ENCODE results near the gene ART1. TPM values are rescaled to one million over a fixed set of nuclear protein-coding genes. Genes with fewer than 3 reads are reported as not detected.

Gene ART1
- total RNA-seq, 1 experiment from 2014 or later = not detected

GRCh38 chr11:3631331-3631730, 13.6 kb upstream of the ART1 start:
- H2BK15ac ChIP-seq (ENCODE audit: low read depth, low read length) = no peak overlapping the region
- H3K27ac Mint-ChIP-seq = 0 out of 7 replicates have a peak overlapping the region, but pooled peaks of 1 of the 3 experiments have one; percentile 39
- no peak overlapping the region for H3K4me3 Mint-ChIP-seq
- no peaks in the 10 kb centered on the region for H3K27me3 ChIP-seq (ENCODE audit: insufficient read depth, low read length)
- H4K5ac ChIP-seq (ENCODE audit: insufficient read length, low read depth, low read length) = no peak overlapping the region
- no peak overlapping the region for H3K9ac ChIP-seq (ENCODE audit: extremely low read depth, insufficient read length, low read length)
- H3K4me1 ChIP-seq (ENCODE audit: insufficient read depth, low read length) = no peaks in the 10 kb centered on the region
- H2BK5ac ChIP-seq (ENCODE audit: insufficient read length, low read length) = no peak overlapping the region
- no peaks in the 10 kb centered on the region for H3K23me2 ChIP-seq (ENCODE audit: insufficient read length, low read depth, low read length, poor library complexity, severe bottlenecking)
- H3K14ac ChIP-seq (ENCODE audit: insufficient read depth, low read length) = no peak overlapping the region
- H3K4me2 ChIP-seq (ENCODE audit: insufficient read depth, insufficient read length, low read length) = no peak overlapping the region
- no peaks in the 10 kb centered on the region for H3K9me3 ChIP-seq (ENCODE audit: control insufficient read depth, low read depth, low read length)
- no peaks in the 10 kb centered on the region; a peak in 2 of 7 replicates for H3K36me3 Mint-ChIP-seq (ENCODE audit: insufficient read depth in 1 of 3, low read depth in 3 of 3)
- no CpG with 5 or more reads among the region's 4 CpGs for WGBS (ENCODE audit: extremely low coverage, insufficient read length, low lambda C conversion rate)
- H3K4ac ChIP-seq (ENCODE audit: low read depth, low read length) = no peak overlapping the region
- no peaks in the 10 kb centered on the region for H4K20me1 ChIP-seq (ENCODE audit: control insufficient read depth, insufficient read depth, insufficient read length)
- no peak overlapping the region for H2BK12ac ChIP-seq (ENCODE audit: insufficient read length, low read depth, low read length)
- H3K79me2 ChIP-seq (ENCODE audit: insufficient read depth, low read length) = no peaks in the 10 kb centered on the region
- no peaks in the 10 kb centered on the region for H3K9me3 Mint-ChIP-seq
- peaks cover 0 to 8% of the 10 kb centered on the region in 2 experiments; a peak in 2 of 4 replicates for H3K4me1 Mint-ChIP-seq
- TF ChIP-seq CTCF (conservative IDR thresholded peaks at IDR 0.05) = no peak
- H2AK5ac ChIP-seq (ENCODE audit: insufficient read length, low read length) = no peak overlapping the region
- no peak overlapping the region for H2BK20ac ChIP-seq (ENCODE audit: low read depth, low read length, poor library complexity, severe bottlenecking)
- no peak for DNase-seq
- H2BK120ac ChIP-seq (ENCODE audit: low read depth, low read length, poor library complexity, severe bottlenecking) = no peak overlapping the region
- no peak overlapping the region for H3K18ac ChIP-seq (ENCODE audit: insufficient read length, low read depth, low read length)
- no peak overlapping the region for H4K8ac ChIP-seq (replicated peaks; ENCODE audit: insufficient read length, low read depth, low read length)
- no peak overlapping the region for H2AFZ ChIP-seq (ENCODE audit: low read length)
- H3T11ph ChIP-seq (ENCODE audit: low read length) = no peak overlapping the region
- no peak overlapping the region for H3K23ac ChIP-seq (ENCODE audit: insufficient read length, low read depth, low read length)
- H3K27ac ChIP-seq (ENCODE audit: insufficient read length, low read depth, low read length) = no peak overlapping the region
- H3K27me3 Mint-ChIP-seq (ENCODE audit: low read depth) = peaks cover 3% of the 10 kb centered on the region; the same call in 1 of the 2 replicates
- no peaks in the 10 kb centered on the region for H3K79me1 ChIP-seq (ENCODE audit: insufficient read depth, low read depth, low read length, poor library complexity, severe bottlenecking)
- H3K56ac ChIP-seq (ENCODE audit: insufficient read length, low read depth, low read length) = no peak overlapping the region
- no peak overlapping the region for H4K91ac ChIP-seq (ENCODE audit: insufficient read length, low read depth, low read length)
